ENCODE results near the gene CAMK1D.

- TF ChIP-seq CTCF (IDR thresholded peaks at IDR 0.05 in 4 of 5, conservative IDR thresholded peaks at IDR 0.05 in 1 of 5) (no peak), POLR2A (IDR thresholded peaks at IDR 0.05) (no peak)
These were observed 214.1 kb downstream of the CAMK1D start for GRCh38 chr10:12563489-12563888.

Data from gastrocnemius medialis (tissue), 4 donors.